Thymus (tissue), 11 donors: ENCODE results near the gene IL2RG. TPM values are rescaled to one million over a fixed set of nuclear protein-coding genes. Genes with fewer than 3 reads are reported as not detected.

Experiments
- DNase-seq, 9 donors: peaks; one replicate each; pipeline ENCODE4 v3.0.0-alpha.2; 2013; ENCODE audit warnings: low spot score in 9 of 9, low read depth in 6 of 9, missing footprints in 1 of 9
- H3K27ac ChIP-seq, 2 donors: one replicate each; pipeline ENCODE4 v1.5.1; 2013; ENCODE audit warnings: control low read depth in 1 of 2, low read depth in 1 of 2, low read length in 1 of 2, mild to moderate bottlenecking in 1 of 2, moderate library complexity in 1 of 2
- H3K27me3 ChIP-seq, 2 donors: one replicate each; pipeline ENCODE4 v1.5.1; 2013; ENCODE audit warnings: low read length in 1 of 2; ENCODE audit not compliant: control insufficient read depth in 2 of 2, insufficient read depth in 1 of 2
- H3K36me3 ChIP-seq, 2 donors: one replicate each; pipeline ENCODE4 v1.5.1; 2013; ENCODE audit warnings: low read length in 1 of 2, mild to moderate bottlenecking in 1 of 2, moderate library complexity in 1 of 2; ENCODE audit not compliant: control insufficient read depth in 2 of 2, insufficient read depth in 2 of 2
- H3K4me1 ChIP-seq, 2 donors: one replicate each; pipeline ENCODE4 v1.5.1; 2013; ENCODE audit warnings: low read length in 2 of 2; ENCODE audit not compliant: control insufficient read depth in 2 of 2, insufficient read depth in 2 of 2
- H3K4me3 ChIP-seq, 2 donors: one replicate each; pipeline ENCODE4 v1.5.1; 2013; ENCODE audit warnings: low read length in 2 of 2, control low read depth in 1 of 2, mild to moderate bottlenecking in 1 of 2
- H3K9me3 ChIP-seq, 2 donors: one replicate each; pipeline ENCODE4 v1.5.1; 2013; ENCODE audit warnings: low read length in 1 of 2, mild to moderate bottlenecking in 1 of 2; ENCODE audit not compliant: control insufficient read depth in 2 of 2, insufficient read depth in 1 of 2
- WGBS: extraction: QIAGEN DNeasy Blood & Tissue Kit; methylation state at CpG from one replicate; pipeline ENCODE4 v1.1.7; 2013; 5-methylcytosine and 5-hydroxymethylcytosine counted together
- polyA plus RNA-seq: library from polyadenylated mRNA; stranded (reverse); fragments of 200-250 nt; gene quantifications from one replicate; pipeline ENCODE4 v1.2.3, GENCODE V29; 2013
- total RNA-seq: library from RNA; stranded (reverse); fragments of 120-200 nt; gene quantifications from one replicate; pipeline ENCODE4 v1.2.4, GENCODE V29; 2013
- donor health status: healthy.

Gene IL2RG
- total and polyA plus RNA-seq, 2 donors = 91.6 to 197 TPM

- peaks cover 0 to 6% of the 10 kb centered on the region in 2 donors for H3K27me3 ChIP-seq
- peak in 7 of 9 donors; percentile 71 to 93 (median 84) for DNase-seq
- H3K36me3 ChIP-seq = no peaks in the 10 kb centered on the region
- H3K27ac ChIP-seq = peak within 1 kb of the TSS; percentile 77 to 84
- WGBS = under 1% methylated on average over 29 of the region's 29 CpGs
- peaks cover 3 to 29% of the 10 kb centered on the region in 2 donors for H3K4me1 ChIP-seq
- peak within 1 kb of the TSS; percentile 54 to 63 for H3K4me3 ChIP-seq
- no peaks in the 10 kb centered on the region for H3K9me3 ChIP-seq
Observed at GRCh38 chrX:71095555-71095980, 15.8 kb downstream of the IL2RG start, which contains the start of gene FOXO4. Gene FOXO4, plus strand, starts transcription at chrX:71095851. Its CDS starts 678 bp downstream, at chrX:71096529.

- H3K27me3 ChIP-seq = peaks cover 0 to 5% of the 10 kb centered on the region in 2 donors
- 31% methylated on average over 6 of the region's 6 CpGs for whole genome bisulfite sequencing
- no peak overlapping the region for H3K27ac ChIP-seq
Observed at GRCh38 chrX:71095033-71095432, 16.3 kb downstream of the IL2RG start.

GRCh38 chrX:71091263-71091662 is 20.1 kb downstream of the IL2RG start:
- DNase-seq = no peak
- WGBS = 97% methylated on average over 5 of the region's 5 CpGs
- Histone ChIP-seq H3K36me3 (no peaks in the 10 kb centered on the region), H3K4me1 (no peaks in the 10 kb centered on the region), H3K4me3 (no peak overlapping the region), H3K9me3 (no peaks in the 10 kb centered on the region), H3K27me3 (peaks cover 0 to under 1% of the 10 kb centered on the region in 2 donors), H3K27ac (no peak overlapping the region)

More at GRCh38 chrX:71095033-71095432, 16.3 kb downstream of the IL2RG start:
- no peak for DNase-seq
- H3K9me3 ChIP-seq = no peaks in the 10 kb centered on the region
- peak overlapping the region; percentile 54 to 63 for H3K4me3 ChIP-seq
- H3K36me3 ChIP-seq = no peaks in the 10 kb centered on the region
- peaks cover 3 to 26% of the 10 kb centered on the region in 2 donors for H3K4me1 ChIP-seq

GRCh38 chrX:71085900-71086299 is 25.5 kb downstream of the IL2RG start:
- 96% methylated on average over 4 of the region's 4 CpGs for WGBS
- Histone ChIP-seq H3K4me1 (peaks cover 3 to 4% of the 10 kb centered on the region in 2 donors), H3K4me3 (no peak overlapping the region), H3K27me3 (no peaks in the 10 kb centered on the region), H3K9me3 (no peaks in the 10 kb centered on the region), H3K27ac (no peak overlapping the region), H3K36me3 (no peaks in the 10 kb centered on the region)
- DNase-seq = no peak

GRCh38 chrX:71082822-71083221 is 28.6 kb downstream of the IL2RG start:
- no peaks in the 10 kb centered on the region for H3K9me3 ChIP-seq
- H3K4me1 ChIP-seq = peaks cover 3 to 4% of the 10 kb centered on the region in 2 donors
- DNase-seq = no peak
- H3K27me3 ChIP-seq = no peaks in the 10 kb centered on the region
- no peaks in the 10 kb centered on the region for H3K36me3 ChIP-seq
- 96% methylated on average over 4 of the region's 4 CpGs for WGBS
- no peak overlapping the region for H3K27ac ChIP-seq
- H3K4me3 ChIP-seq = no peak overlapping the region

- WGBS = 95% methylated on average over 5 of the region's 5 CpGs
Observed at GRCh38 chrX:71082124-71082647, 29.2 kb downstream of the IL2RG start.

GRCh38 chrX:71081330-71082123 is 29.9 kb downstream of the IL2RG start:
- DNase-seq = peak in 1 of 9 donors; percentile 51
- no peaks in the 10 kb centered on the region for H3K27me3 ChIP-seq
- H3K9me3 ChIP-seq = no peaks in the 10 kb centered on the region
- no peaks in the 10 kb centered on the region for H3K36me3 ChIP-seq
- WGBS = 86% methylated on average over 3 of the region's 3 CpGs
- no peak overlapping the region for H3K4me3 ChIP-seq
- H3K4me1 ChIP-seq = peaks cover 3 to 4% of the 10 kb centered on the region in 2 donors
- H3K27ac ChIP-seq = no peak overlapping the region

More at GRCh38 chrX:71082124-71082647, 29.2 kb downstream of the IL2RG start:
- no peaks in the 10 kb centered on the region for H3K27me3 ChIP-seq
- DNase-seq = no peak
- H3K4me3 ChIP-seq = no peak overlapping the region
- no peaks in the 10 kb centered on the region for H3K36me3 ChIP-seq
- no peaks in the 10 kb centered on the region for H3K9me3 ChIP-seq
- peaks cover 3 to 4% of the 10 kb centered on the region in 2 donors for H3K4me1 ChIP-seq
- no peak overlapping the region for H3K27ac ChIP-seq

GRCh38 chrX:71070531-71070930 is 40.8 kb downstream of the IL2RG start:
- DNase-seq = no peak
- 95% methylated on average over 5 of the region's 5 CpGs for WGBS
- no peak overlapping the region for H3K4me3 ChIP-seq
- no peak overlapping the region for H3K27ac ChIP-seq
- H3K27me3 ChIP-seq = no peaks in the 10 kb centered on the region
- peaks cover 0 to 2% of the 10 kb centered on the region in 2 donors for H3K4me1 ChIP-seq
- H3K9me3 ChIP-seq = no peaks in the 10 kb centered on the region
- H3K36me3 ChIP-seq = no peaks in the 10 kb centered on the region
